NCI-H1105 treated with DMSO at 0.1 percent for 48 hours (cell line): ENCODE results near the gene MED15.

ENCODE experiments used
- DNase-seq: peaks from one replicate; lab custom pipeline; 2025; lab: John Stamatoyannopoulos, UW

The MED15 gene

GRCh38 chr22:20552443-20553401 lies 45.3 kb downstream of the MED15 start:
- no peak for DNase-seq

GRCh38 chr22:20553947-20554741 lies 46.7 kb downstream of the MED15 start:
- DNase-seq = no peak

- no peak for DNase-seq
These were observed 47.4 kb downstream of the MED15 start for GRCh38 chr22:20554824-20555223.

GRCh38 chr22:20558534-20558933 lies 51.1 kb downstream of the MED15 start:
- no peak for DNase-seq

GRCh38 chr22:20559174-20559760 lies 51.9 kb downstream of the MED15 start:
- DNase-seq = no peak

GRCh38 chr22:20560716-20561115 lies 53.3 kb downstream of the MED15 start:
- DNase-seq = no peak

GRCh38 chr22:20561882-20562281 lies 54.5 kb downstream of the MED15 start:
- DNase-seq = no peak

- DNase-seq = no peak
These were observed 55.4 kb downstream of the MED15 start for GRCh38 chr22:20562607-20563465.

- DNase-seq = no peak
These were observed 56.1 kb downstream of the MED15 start for GRCh38 chr22:20563466-20563906.

GRCh38 chr22:20563941-20564371 lies 56.5 kb downstream of the MED15 start:
- DNase-seq = no peak

GRCh38 chr22:20565079-20565734 lies 57.8 kb downstream of the MED15 start:
- DNase-seq = no peak

- DNase-seq = no peak
These were observed 58.4 kb downstream of the MED15 start for GRCh38 chr22:20565761-20566160.

- DNase-seq = no peak
These were observed 59.2 kb downstream of the MED15 start for GRCh38 chr22:20566420-20567260.

GRCh38 chr22:20567371-20567847 lies 60.0 kb downstream of the MED15 start:
- DNase-seq = no peak

- no peak for DNase-seq
These were observed 60.6 kb downstream of the MED15 start for GRCh38 chr22:20567993-20568417.

GRCh38 chr22:20568502-20569058 lies 61.2 kb downstream of the MED15 start:
- no peak for DNase-seq

- DNase-seq = no peak
These were observed 61.9 kb downstream of the MED15 start for GRCh38 chr22:20569059-20570058.

GRCh38 chr22:20571078-20571503 lies 63.7 kb downstream of the MED15 start:
- DNase-seq = no peak
